Adrenal gland (tissue), 12 donors: ENCODE measurements around the gene THBS4. TPM values are rescaled to one million over a fixed set of nuclear protein-coding genes. Genes with fewer than 3 reads are reported as not detected.

Experiments used
- DNase-seq, 7 donors: peaks; one replicate each; pipeline ENCODE4 v3.0.0-alpha.2; 2019 to 2020
- H3K27ac ChIP-seq, 5 donors: fragments of 200-600 bp; sonication (generic) in 4 of 5; 1 replicate in 3 of 5; 2 replicates in 2 of 5; pipeline versions ENCODE4 v1.5.1 to v1.8.0; 2016 to 2020; ENCODE audit warnings: mild to moderate bottlenecking in 1 of 5
- H3K27me3 ChIP-seq: fragments of 200-600 bp; 2 replicates; pipeline ENCODE4 v1.8.0; 2021
- H3K36me3 ChIP-seq, 2 donors: fragments of 200-600 bp; replicated peaks in 1 of 2; 1 replicate in 1 of 2; 2 replicates in 1 of 2; pipeline versions ENCODE4 v1.5.1 to v1.8.0; 2018 to 2022
- H3K4me1 ChIP-seq, 2 donors: fragments of 200-600 bp; replicated peaks in 1 of 2; 1 replicate in 1 of 2; 2 replicates in 1 of 2; pipeline versions ENCODE4 v1.5.1 to v1.8.0; 2018 to 2021
- H3K4me3 ChIP-seq, 4 donors: fragments of 200-600 bp; sonication (generic) in 3 of 4; one replicate each; pipeline ENCODE4 v1.5.1; 2016 to 2018
- H3K9me3 ChIP-seq, 3 donors: fragments of 200-600 bp; sonication (generic) in 1 of 3; replicated peaks in 1 of 3; 1 replicate in 2 of 3; 2 replicates in 1 of 3; pipeline versions ENCODE4 v1.5.1 to v1.8.0; 2016 to 2021
- CTCF ChIP-seq, 6 experiments: fragments of 450-650 bp in 4 of 6; fragments of 200-600 bp in 2 of 6; sonication (generic) in 1 of 6; IDR thresholded peaks; 1 replicate in 5 of 6; 2 replicates in 1 of 6; pipeline versions ENCODE4 v1.5.1 to v1.8.0; 2016 to 2021; ENCODE audit warnings: antibody characterized with exemption in 6 of 6, mild to moderate bottlenecking in 2 of 6, moderate library complexity in 1 of 6
- POLR2A ChIP-seq, 2 donors: fragments of 450-650 bp; IDR thresholded peaks; one replicate each; pipeline ENCODE4 v1.6.1; 2017; ENCODE audit warnings: antibody characterized with exemption in 2 of 2, mild to moderate bottlenecking in 2 of 2, moderate library complexity in 1 of 2
- WGBS, 4 donors: extraction: QIAGEN DNeasy Blood & Tissue Kit in 2 of 4; methylation state at CpG; one replicate each; pipeline versions ENCODE4 v1.1.5 to v1.1.7; 2013 to 2017; 5-methylcytosine and 5-hydroxymethylcytosine counted together
- intact Hi-C, 2 donors: fragments of 100-400 bp; cut with DNase I; formaldehyde crosslinking; loops; one replicate each; pipeline versions ENCODE4 v1.14.1 to v1.15.0; 2022 to 2023
- polyA plus RNA-seq, 3 donors: library from polyadenylated mRNA; stranded (reverse); fragments of 200-250 nt in 2 of 3; fragments of 350-450 nt in 1 of 3; fragmentation: Illumina TruSeq in 1 of 3; extraction: RNeasy Lipid Tissue Mini Kit (QIAGEN cat#74804) in 1 of 3; gene quantifications; one replicate each; pipeline ENCODE4 v1.2.3, GENCODE V29; 2013 to 2014
- total RNA-seq, 9 donors: library from RNA; depleted of rRNA in 4 of 9; stranded (reverse); fragments of >200 nt in 4 of 9; fragments of 120-200 nt in 1 of 9; fragmentation: NEBNext Ultra II Directional in 1 of 9; extraction: Animal tissue kit (Norgen Biotek cat#: 25700) in 1 of 9; gene quantifications; one replicate each; pipeline versions ENCODE4 v1.1.0 to v1.2.4, GENCODE V29; 2013 to 2023
- donor health status: healthy with polysubstance abuse.
- donor health status: Bipolar disorder and iron deficiency.
- donor health status: DM: yes; HTN: yes; CAD: no.
- donor health status: DM: no; HTN: no; CAD: no.
- donor health status: DM: no; HTN: no; CAD: no.
- donor health status: DM: yes; HTN: yes; CAD: no.

Gene THBS4
- total and polyA plus RNA-seq, 12 donors: 0.36 to 9.3 (median 2.1) TPM

DNA sequence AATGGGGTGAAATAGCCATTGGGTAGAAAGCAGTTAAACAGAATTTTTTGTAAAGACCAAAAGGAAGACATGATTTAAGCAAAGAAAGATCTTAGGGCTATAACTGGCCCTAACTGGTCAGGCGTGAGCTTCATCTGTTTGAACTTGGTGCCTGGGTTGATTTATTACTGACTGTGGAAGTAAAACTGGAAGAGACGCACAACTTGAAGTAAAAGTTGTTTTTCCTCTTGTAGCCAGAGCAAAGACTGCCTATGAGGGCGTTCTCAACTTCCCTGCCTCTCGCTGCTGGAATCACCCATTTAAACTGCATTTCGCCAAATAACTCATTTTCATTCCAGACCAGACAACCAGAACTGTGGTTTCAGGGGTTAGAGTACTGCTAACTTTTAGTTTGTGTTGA, 1.5 kb downstream of the THBS4 start:
- Histone ChIP-seq H3K27ac (no peak overlapping the region), H3K4me3 (no peak overlapping the region)
- 84 to 91% (median 88%) methylated on average over 5 of the region's 5 CpGs for WGBS, 4 donors

GRCh38 chr5:80037366-80037765, 2.2 kb downstream of the THBS4 start:
- Histone ChIP-seq H3K36me3 (no peaks in the 10 kb centered on the region), H3K4me1 (no peaks in the 10 kb centered on the region), H3K27me3 (peaks cover 60% of the 10 kb centered on the region), H3K9me3 (no peaks in the 10 kb centered on the region), H3K27ac (no peak overlapping the region), H3K4me3 (no peak overlapping the region)
- intact Hi-C loops: no loop called here
- DNase-seq: no peak
- 72 to 93% (median 87%) methylated on average over 5 of the region's 5 CpGs for WGBS, 4 donors
- no peak for TF ChIP-seq CTCF (IDR thresholded peaks at IDR 0.05)
- TF ChIP-seq POLR2A (IDR thresholded peaks at IDR 0.05): no peak

More for the DNA sequence above, 1.5 kb downstream of the THBS4 start:
- Histone ChIP-seq H3K4me1 (no peaks in the 10 kb centered on the region), H3K9me3 (no peaks in the 10 kb centered on the region), H3K27me3 (peaks cover 60% of the 10 kb centered on the region), H3K36me3 (no peaks in the 10 kb centered on the region)
- intact Hi-C loops: no loop called here
- no peak for DNase-seq
- no peak for TF ChIP-seq CTCF (IDR thresholded peaks at IDR 0.05)
- TF ChIP-seq POLR2A (IDR thresholded peaks at IDR 0.05): no peak

DNA sequence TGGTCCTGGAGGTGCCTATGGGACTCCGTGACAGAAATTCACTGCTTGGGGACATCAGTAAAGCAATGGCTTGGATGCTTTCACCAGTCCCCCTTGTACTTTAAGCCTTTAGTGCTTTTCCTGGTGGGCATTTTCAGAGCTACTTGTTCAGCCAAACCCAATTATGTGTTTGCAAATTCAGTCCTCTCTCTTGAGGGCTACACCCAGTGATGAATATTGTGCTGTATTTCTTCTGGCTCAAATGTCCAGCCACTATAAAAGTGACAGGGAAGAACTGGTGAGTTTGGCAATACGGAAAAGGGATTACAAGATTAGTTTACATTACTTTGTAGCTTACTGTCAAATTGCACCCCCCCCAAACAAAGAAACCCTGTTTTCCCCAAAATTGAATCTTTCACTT, 4.5 kb downstream of the THBS4 start:
- Histone ChIP-seq H3K4me3 (no peak overlapping the region), H3K9me3 (no peaks in the 10 kb centered on the region), H3K4me1 (no peaks in the 10 kb centered on the region), H3K36me3 (no peaks in the 10 kb centered on the region), H3K27me3 (peaks cover 44% of the 10 kb centered on the region), H3K27ac (no peak overlapping the region)
- no peak for DNase-seq
- intact Hi-C loops: no loop called here
- 67 to 88% (median 79%) methylated on average over 2 of the region's 2 CpGs for WGBS, 4 donors
- no peak for TF ChIP-seq CTCF (IDR thresholded peaks at IDR 0.05)
- TF ChIP-seq POLR2A (IDR thresholded peaks at IDR 0.05): no peak

DNA sequence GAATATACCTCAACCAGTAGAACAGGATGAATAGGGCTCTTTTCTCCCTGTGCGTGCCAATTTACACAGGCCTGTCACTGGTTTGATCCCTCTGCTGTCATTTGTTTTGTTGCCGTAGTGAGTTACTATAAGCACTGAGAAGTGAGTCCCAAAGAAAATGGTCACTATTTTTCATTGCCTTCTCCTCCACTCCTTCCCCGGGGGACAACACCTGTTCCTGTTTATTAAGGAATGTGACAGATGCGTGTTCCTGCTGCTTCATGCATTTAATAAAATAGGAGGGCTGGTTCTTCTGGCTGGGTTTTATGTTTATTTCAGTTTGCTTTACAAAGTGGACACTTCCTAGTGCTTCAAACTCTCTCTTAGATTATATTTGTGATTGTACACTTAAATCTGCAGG, 6.4 kb downstream of the THBS4 start:
- no peaks in the 10 kb centered on the region for H3K9me3 ChIP-seq
- peaks cover 26% of the 10 kb centered on the region for H3K27me3 ChIP-seq
- no peak overlapping the region for H3K4me3 ChIP-seq
- no peaks in the 10 kb centered on the region for H3K36me3 ChIP-seq
- intact Hi-C loops: no loop called here
- no peak for TF ChIP-seq CTCF (IDR thresholded peaks at IDR 0.05)
- TF ChIP-seq POLR2A (IDR thresholded peaks at IDR 0.05): no peak
- DNase-seq: no peak
- no peak overlapping the region for H3K27ac ChIP-seq
- H3K4me1 ChIP-seq: no peaks in the 10 kb centered on the region
- WGBS, 4 donors: 85 to 90% (median 88%) methylated on average over 4 of the region's 4 CpGs
